GM08714 (cell line): Measurements from ENCODE around the gene GORASP2.

Source experiments
- H3K4me3 ChIP-seq: fragments of 200-500 bp; sonication (Bioruptor generic); 2 replicates; pipeline ENCODE4 v1.5.1; 2014; ENCODE audit warnings: mild to moderate bottlenecking, low read length, inconsistent platforms
- ZNF274 ChIP-seq: IDR thresholded peaks from 2 replicates; pipeline ENCODE4 v1.6.1; 2012; ENCODE audit warnings: mild to moderate bottlenecking, low read depth, low read length

GORASP2 gene

GRCh38 chr2:170930131-170930990, 1.3 kb downstream of the GORASP2 start:
- peak overlapping the region; percentile 93 for H3K4me3 ChIP-seq
- no peak for TF ChIP-seq ZNF274

- H3K4me3 ChIP-seq, result peak overlapping the region; percentile 93; the same call in 1 of the 2 replicates
These were observed 1.9 kb downstream of the GORASP2 start for GRCh38 chr2:170930991-170931266.

GRCh38 chr2:170932166-170932565, 3.1 kb downstream of the GORASP2 start:
- no peak for TF ChIP-seq ZNF274
- no peak overlapping the region for H3K4me3 ChIP-seq

More at GRCh38 chr2:170930991-170931266, 1.9 kb downstream of the GORASP2 start:
- no peak for TF ChIP-seq ZNF274

GRCh38 chr2:170932948-170933347, 3.9 kb downstream of the GORASP2 start:
- H3K4me3 ChIP-seq, result no peak overlapping the region
- no peak for TF ChIP-seq ZNF274

GRCh38 chr2:170937709-170938379, 8.8 kb downstream of the GORASP2 start:
- no peak for TF ChIP-seq ZNF274
- H3K4me3 ChIP-seq, result no peak overlapping the region

- no peak for TF ChIP-seq ZNF274
- H3K4me3 ChIP-seq, result no peak overlapping the region
These were observed 11.0 kb downstream of the GORASP2 start for GRCh38 chr2:170940066-170940465.

GRCh38 chr2:170942615-170943014, 13.6 kb downstream of the GORASP2 start:
- TF ChIP-seq ZNF274, result no peak
- no peak overlapping the region for H3K4me3 ChIP-seq

GRCh38 chr2:170943041-170943440, 14.0 kb downstream of the GORASP2 start:
- no peak overlapping the region for H3K4me3 ChIP-seq
- TF ChIP-seq ZNF274, result no peak

- no peak overlapping the region for H3K4me3 ChIP-seq
- TF ChIP-seq ZNF274, result no peak
These were observed 14.5 kb downstream of the GORASP2 start for GRCh38 chr2:170943596-170943995.

- TF ChIP-seq ZNF274, result no peak
- H3K4me3 ChIP-seq, result no peak overlapping the region
These were observed 15.5 kb downstream of the GORASP2 start for GRCh38 chr2:170944545-170944944.

GRCh38 chr2:170949415-170949814, 20.4 kb downstream of the GORASP2 start:
- H3K4me3 ChIP-seq, result no peak overlapping the region
- TF ChIP-seq ZNF274, result no peak

GRCh38 chr2:170950221-170950761, 21.2 kb downstream of the GORASP2 start:
- no peak for TF ChIP-seq ZNF274
- H3K4me3 ChIP-seq, result no peak overlapping the region

GRCh38 chr2:170953941-170954340, 24.9 kb downstream of the GORASP2 start:
- no peak overlapping the region for H3K4me3 ChIP-seq
- TF ChIP-seq ZNF274, result no peak

- H3K4me3 ChIP-seq, result no peak overlapping the region
- TF ChIP-seq ZNF274, result no peak
These were observed 34.3 kb downstream of the GORASP2 start for GRCh38 chr2:170963386-170963785.
